HG02798 (cell line): Measurements from ENCODE around the gene ZNF750.

Experiments used
- ATAC-seq: cut with Tn5 transposase; IDR thresholded peaks from one replicate; pipeline ENCODE4 v1.9.1; 2021; ENCODE audit warnings: mild to moderate bottlenecking; ENCODE audit not compliant: unreplicated experiment, poor library complexity

Gene ZNF750

DNA sequence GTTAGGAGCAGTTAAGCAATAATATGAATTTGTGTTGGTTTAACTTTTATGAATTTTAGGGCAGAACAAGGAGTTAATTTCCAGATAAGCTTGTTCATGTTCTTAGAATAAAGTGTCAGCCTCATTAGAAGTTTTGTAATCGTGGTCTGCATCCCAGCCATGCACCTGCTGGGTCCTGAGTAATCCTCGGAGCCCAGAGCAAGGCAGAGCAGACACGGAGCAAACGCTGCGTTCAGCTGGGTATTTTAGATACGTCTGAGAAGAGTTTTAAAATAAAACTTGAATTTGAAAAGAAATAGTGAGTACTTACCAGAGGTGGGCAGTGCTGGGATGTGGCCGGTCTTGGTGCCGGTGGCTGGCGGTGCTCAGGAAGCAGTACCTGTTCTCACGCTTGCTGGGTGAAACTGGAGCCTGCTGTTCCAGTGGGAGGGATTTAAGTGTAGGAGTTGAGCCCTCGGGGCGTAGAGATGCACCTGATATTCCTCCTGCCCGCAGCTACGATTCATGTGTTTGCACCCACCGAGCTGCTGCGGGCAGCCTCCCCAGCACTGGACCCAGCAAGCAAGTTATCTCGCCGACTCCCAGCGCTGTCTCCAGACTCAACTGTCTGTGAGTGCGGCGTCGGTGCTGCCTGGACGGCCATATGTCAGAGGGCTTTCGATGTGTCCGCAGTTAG lies at the start of gene ZNF750:
ZNF750 (minus strand) TSS at position 406 of the 676 bp plus-strand sequence. CDS start 7,568 bp downstream, outside the sequence.
- no peak for ATAC-seq

- ATAC-seq = no peak
These were observed 49.0 kb upstream of the ZNF750 start for GRCh38 chr17:82888583-82889495.

GRCh38 chr17:82887255-82888164 lies 47.7 kb upstream of the ZNF750 start:
- no peak for ATAC-seq

- no peak for ATAC-seq
These were observed 45.1 kb upstream of the ZNF750 start for GRCh38 chr17:82884970-82885353.

DNA sequence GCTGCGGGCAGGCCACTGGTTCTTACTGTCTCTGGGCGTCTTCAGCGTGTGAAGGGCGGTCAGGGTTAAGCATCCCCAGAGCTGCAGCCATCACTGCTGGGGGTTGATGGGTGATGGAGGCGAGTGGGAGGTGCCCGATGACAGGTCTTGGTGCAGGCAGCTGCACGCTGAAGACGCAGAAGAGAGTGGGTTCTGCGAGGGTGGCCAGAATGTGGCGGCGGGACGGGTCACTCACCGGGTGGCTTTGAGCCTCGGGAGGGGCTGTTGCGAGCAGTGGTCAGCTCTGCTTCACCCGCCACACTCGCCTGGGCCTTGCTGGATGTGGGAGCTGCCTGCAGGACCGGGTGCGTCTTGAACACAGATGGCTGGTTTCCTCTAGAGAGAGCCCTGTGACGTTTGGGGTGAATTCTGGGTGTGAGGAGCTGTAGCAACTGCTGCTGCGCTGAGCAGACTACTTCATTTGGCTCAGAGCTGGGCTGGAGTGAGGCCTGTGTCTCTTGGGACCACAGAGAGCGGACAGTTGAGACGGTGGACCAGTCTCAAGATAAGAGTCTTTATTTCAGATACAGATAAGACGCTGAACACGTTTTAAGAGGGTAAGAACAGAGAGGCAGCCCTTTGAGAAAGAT lies 44.6 kb upstream of the ZNF750 start:
- no peak for ATAC-seq

GRCh38 chr17:82883419-82884031 lies 43.7 kb upstream of the ZNF750 start:
- ATAC-seq = no peak

DNA sequence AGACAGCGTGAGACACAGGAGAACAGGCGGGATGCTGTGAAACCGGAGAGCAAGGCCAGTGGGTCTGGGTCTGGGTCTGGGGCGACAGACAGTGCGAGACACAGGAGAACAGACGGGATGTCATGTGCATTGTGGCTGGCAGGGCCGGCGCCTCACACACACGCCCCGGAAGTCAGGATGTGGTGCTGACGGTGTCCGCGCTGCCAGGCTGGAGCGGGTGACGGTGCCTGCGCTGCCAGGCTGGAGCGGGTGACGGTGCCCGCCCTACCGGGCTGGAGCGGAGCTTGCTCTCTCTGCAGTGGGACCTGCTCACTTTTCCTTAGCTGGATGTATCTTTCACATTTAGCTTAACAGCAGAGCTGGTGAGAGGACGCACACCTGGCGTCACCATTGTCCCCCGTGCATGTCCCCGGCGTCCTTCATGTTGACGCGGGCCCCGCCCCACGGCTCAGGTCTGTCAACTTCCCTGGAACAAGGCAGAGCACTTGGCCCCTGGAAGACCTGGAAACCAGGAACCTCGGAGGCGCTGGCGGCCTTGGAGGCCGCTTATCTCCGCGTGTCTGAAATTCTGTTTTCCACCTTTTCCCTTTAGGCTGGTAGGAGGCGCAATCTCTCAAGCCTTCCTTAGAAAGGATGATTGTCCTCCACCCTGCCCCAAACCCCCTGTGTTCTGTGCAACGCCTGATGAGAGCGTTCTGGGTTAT lies 43.0 kb upstream of the ZNF750 start:
- no peak for ATAC-seq

DNA sequence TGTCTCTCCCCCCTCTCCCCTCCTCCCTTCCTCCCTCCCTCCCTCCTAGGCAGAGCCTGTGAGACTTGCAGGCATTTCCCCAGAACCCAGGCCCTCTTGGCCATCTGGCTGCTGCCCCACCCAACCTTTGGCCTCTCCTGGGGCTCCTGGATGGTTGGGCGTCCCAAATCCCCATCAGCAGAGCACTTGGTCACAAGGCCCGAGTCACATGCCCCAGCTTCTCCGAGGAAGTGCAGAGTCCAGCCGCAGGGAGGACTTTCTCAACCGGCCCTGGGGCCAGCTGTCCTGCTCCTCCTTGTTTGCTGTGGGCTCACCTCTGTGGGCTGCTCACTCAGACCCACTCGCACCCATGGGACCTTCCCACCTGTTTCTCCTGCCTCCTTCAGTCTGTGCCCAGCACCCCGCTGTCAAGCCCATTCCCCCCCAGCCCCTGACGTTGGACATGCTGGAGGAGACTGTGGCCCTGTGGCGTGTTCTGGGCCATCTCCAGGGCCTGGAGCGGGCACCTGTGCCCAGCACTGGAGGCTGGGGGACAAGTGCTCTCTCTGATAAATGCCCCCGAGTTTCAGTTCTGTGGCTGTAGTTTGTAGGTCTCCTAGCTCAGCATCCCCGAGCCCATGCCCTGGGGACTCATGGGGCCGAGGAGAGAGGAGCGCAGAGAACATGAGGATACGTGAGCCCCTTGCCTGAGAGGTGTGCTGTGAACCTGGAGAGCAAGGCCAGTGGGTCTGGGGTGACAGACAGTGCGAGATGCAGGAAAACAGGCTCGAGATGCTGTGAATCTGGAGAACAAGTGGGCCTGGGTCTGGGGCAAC lies 42.3 kb upstream of the ZNF750 start:
- no peak for ATAC-seq

DNA sequence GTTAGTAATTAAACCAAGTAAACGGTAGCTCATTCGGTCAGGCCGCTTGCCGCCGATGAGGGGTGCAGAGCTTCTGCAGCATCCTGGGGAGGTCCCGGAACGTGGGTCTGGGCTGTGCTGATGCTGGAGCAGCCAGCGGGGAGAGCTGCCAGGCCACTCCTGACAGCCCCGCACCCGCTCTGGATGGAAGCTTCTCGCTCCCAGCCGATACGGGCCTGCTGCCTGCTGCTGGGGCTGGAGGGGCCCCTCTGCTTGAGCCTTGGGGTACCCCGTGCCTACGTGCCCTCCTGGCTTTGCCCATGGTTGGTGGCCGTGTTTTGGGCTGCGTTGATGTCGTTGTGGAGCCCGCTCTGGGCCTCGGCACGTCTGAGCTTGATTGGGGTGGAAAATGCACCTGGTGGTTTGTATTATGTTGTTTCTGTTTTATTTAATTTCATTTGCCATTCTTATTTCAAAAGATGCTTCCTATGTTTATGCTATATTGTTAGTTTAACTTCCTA lies 41.6 kb upstream of the ZNF750 start:
- no peak for ATAC-seq

DNA sequence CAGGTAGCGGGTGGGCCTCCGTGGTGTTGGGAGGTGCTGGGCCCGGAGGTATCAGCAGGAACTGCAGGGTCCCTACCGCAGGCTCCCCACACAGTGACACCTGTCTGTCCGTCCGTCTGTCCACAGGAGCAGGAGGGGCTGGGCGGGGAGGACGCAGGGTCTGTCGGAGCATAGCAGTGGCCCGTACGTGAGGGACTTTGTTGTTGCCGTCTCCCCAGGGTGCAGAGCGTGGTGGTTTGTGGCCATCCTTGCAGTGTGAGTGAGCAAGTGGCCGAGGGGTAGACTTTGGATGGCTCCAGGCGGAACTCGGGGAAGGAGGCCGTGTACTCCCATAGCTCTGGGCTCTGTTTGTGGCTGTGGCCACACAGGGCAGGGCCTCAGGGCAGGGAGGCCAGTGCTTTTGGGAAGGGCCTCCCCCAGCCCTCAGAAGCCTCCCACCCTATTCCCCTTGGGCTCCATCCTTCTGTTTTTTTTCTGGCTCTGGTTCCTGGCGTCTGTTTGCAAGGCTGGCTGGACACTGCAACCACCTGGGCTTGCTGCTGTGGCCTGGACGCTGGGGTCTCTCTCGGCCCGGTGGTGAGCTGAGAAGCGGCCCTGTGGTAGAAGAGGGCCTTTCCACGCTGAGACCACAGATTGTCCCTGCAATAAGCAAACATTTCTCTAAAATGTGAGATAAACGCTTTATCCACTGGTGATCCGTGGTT lies 41.0 kb upstream of the ZNF750 start:
- no peak for ATAC-seq

DNA sequence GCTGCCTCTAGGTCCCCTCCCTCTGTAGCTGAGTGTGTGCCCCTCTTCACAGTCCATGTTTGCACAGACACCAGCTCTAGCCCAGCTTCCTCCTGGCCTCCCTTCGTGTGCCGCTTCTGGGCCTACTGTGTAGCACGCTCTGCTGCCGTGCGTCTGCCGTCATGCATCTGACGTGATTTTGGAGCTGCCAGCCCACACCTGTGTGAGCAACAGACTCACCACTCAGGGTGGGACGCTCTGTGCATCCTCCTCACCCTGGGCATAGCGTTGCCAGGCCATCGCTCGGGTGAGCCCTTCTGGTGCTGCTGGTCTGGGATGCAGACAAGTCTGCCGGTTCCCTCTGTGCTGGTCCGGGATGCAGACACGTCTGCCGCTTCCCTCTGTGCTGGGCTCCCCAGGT lies 39.4 kb upstream of the ZNF750 start:
- no peak for ATAC-seq

GRCh38 chr17:82878527-82878926 lies 38.7 kb upstream of the ZNF750 start:
- no peak for ATAC-seq

DNA sequence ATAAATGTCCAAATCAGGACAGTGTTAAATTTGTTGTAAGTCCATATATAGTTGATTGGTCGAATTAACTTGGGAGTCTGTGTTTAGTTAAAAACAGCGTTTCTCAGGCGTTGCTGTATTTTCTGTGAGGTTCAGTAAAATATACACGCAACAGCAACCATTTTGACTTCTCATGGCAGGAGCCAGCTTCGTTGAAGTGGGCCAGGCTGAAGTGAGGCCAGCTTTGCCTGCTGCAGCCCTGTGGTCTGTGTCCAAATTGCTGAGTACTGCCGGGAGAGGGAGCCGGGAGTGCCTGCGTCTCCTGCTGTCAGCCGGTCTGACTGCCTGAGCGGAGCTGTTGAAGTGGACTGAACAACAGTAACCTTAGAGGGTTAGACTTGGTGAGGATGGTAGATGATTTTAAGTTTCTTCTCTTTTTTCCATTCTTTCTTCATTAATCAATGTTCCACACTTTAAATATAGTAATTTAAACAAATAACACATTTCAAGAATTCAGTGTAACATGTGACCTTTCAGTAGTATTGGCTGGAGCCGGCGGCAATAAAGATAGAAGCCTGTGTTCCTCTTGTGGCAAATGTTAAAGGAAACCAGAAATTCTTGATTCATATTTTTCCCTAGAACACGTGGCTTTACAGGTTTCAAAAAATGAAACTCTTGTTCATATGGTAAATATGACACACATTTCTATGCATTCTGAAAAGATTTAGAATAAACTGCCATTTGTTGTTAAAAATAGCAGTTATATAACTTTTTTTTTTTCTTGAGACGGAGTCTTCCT lies 37.0 kb upstream of the ZNF750 start:
- ATAC-seq = no peak

- ATAC-seq = no peak
These were observed 36.3 kb upstream of the ZNF750 start for GRCh38 chr17:82876149-82876548.

DNA sequence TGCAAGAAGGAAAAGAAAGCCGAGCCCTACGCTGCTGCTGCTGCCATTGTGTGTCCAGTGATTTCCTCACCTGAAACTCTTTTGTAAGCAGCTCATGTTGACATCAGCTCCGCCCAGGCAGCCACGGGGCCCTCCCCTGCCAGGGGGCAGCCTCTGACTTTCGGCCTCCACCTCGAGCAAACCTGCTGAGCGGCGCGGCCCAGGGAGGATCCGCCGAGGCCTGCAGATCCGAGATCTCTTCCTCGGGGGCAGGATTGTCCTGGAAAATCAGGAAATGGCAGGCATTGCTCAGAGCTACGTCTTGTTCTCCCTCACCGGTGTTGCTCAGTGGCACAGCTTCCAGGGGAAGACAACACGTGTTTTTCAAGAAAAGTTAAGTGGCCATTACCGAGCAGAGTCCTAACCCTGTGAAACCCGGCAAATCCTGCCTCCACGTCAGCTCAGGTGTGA lies 35.6 kb upstream of the ZNF750 start:
- no peak for ATAC-seq

DNA sequence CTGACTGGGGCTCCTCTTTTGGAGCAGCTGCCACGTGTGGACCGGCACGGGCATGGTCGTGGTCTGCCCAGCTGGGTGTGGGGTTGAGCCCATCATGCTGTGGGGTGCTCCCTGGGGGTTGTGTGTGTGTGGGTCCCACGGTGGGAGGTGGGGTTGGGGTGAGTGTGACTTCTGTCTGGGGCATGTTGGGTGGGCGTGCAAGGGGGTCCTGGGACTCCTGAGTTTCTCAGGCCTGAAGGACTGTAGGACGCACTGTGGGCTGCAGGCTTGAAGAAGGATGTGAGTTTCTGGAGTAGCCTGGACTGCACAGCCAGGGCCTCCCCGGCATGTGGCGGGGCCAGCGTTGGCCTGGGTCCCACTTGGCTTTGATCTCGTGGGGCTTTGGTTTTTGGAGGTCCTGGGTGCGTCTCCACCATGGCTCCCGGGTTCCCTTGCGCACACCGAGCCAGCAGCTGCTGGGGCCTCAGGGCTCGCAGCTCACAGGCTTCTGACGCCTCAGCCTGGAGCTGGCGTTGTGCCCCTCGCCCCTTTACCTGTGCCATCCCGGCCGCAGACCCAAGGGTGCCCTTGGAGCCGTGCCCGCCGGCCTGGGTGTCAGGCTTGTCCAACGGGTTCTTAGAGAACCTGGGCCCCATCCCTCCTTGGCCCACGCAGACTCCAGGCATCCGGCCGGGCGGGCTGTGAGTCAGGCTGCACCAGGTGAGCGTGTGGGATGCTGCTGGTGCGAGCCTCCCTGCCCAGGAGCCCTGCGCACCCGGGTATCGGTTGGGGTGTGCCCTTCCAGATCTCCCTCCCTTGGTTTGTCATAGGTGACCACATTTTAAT lies 34.4 kb upstream of the ZNF750 start:
- no peak for ATAC-seq
